Measurements from ENCODE around the gene CPSF2.

The CPSF2 gene

DNA sequence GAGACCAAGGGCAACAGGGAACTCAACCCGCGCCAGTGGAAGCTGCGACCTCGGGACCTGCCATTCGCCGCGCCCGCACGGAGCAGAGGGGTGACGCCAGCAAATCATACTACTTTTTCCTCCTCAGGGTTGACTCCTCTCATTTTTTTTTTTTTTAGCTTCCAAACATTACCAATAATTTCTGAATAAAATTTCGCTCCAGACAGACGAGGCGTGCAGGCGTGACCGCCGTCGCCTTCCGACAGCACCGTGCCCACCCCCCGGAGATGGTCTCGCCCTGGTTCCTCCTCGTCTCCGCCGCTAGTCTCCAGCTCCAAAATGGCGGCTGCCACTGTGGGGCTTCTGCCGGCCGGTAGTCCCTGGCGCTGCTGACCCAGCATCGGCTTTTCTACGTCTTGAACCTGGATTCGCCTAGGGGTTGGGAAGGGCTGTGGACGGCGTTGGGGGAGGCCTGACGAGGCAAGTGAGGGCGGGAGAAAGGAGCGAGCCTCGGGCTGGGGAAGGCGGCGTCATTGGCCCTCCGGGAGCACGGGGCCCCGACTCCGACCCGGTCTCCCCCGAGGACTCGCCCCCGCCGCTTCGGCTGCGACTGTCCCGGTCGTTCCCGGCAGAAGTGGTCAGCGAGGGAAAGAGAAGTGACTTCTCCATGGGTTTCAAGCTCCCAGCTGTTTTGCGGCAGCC, at the start of gene CPSF2, which contains the start of gene NDUFB1:
CPSF2 (plus strand) TSS at position 300 of the 681 bp plus-strand sequence. CDS start 9,016 bp downstream, outside the sequence.
NDUFB1 (minus strand) TSS at position 37 of the 681 bp plus-strand sequence. CDS start 4,069 bp downstream, outside the sequence.
- DNase-seq (ENCODE audit: low read depth, low spot score): peak; percentile 67

DNA sequence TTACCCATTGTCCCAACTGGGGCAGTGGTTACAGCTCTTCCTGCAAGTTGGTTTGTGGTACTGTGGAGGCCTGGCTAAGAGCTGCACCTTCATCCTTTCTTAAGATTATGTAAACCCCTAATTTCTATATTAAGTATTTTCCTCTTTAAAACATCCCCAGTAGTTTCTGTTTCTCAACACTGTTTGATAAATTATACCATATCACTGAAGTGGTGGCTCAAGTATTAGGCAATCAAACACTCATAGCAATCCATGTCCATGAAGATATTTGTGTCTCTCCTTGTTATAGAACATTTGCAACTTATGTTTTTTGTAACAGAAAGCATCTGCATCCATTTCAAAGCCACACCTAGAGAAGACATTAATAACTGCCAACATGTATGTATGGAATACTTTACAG, 47.2 kb upstream of the CPSF2 start:
- DNase-seq (ENCODE audit: low read depth, low spot score): no peak

DNA sequence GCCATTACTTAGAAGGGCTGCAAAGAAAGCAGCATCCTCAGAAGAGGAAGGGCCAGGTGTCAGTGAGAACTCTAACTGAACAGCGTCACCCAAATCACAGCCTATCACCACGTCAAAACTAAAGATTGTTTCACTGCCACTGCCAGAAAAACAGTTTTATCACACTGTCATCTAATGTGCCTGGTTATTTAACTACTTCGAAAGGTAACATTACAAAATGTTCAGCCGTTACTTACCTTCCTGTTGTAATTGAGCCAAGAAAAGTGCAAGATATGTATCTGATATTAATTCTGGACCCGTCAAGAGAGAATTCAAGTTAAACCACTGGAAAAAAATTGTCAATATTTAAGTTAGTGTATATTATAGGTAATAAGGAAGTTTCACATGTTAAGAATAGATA, 33.3 kb upstream of the CPSF2 start:
- DNase-seq (ENCODE audit: low read depth, low spot score): no peak

DNA sequence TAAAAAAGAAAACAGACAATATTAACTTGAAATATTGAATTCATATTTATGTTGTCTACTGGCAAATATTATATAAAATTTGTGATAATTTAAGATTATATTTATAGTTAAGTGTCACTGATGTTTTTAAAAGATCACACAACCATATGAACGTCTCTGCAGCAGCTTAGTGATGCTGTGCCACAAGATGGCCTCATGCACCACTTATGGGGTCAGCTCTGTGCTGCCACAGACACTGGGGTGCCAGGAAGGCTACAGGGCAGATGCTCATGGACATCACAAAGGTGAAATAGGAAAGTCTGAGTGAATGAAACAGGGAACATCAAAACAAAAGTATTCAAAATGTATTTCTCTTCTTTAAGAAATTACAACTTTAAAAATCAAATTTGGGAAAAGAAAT, 28.4 kb upstream of the CPSF2 start:
- no peak for DNase-seq (ENCODE audit: low read depth, low spot score)

DNA sequence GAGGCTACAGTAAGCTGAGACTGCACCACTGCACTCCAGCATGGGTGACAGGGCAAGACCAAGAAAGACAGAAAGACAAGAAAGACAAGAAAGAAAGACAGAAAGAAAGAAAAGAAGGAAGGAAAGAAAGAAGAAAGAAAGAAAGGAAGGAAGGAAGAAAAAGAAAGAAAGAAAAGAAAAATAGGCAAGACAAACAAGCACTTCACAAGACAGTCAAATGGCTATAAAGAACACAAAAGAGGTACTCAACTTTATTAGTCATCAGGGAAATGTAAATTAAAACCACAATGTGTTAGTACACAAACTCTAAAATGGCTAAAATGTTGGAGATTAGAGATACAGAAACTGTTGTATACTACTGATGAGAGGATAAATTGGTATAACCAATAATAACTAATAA, 22.0 kb upstream of the CPSF2 start:
- no peak for DNase-seq (ENCODE audit: low read depth, low spot score)

DNA sequence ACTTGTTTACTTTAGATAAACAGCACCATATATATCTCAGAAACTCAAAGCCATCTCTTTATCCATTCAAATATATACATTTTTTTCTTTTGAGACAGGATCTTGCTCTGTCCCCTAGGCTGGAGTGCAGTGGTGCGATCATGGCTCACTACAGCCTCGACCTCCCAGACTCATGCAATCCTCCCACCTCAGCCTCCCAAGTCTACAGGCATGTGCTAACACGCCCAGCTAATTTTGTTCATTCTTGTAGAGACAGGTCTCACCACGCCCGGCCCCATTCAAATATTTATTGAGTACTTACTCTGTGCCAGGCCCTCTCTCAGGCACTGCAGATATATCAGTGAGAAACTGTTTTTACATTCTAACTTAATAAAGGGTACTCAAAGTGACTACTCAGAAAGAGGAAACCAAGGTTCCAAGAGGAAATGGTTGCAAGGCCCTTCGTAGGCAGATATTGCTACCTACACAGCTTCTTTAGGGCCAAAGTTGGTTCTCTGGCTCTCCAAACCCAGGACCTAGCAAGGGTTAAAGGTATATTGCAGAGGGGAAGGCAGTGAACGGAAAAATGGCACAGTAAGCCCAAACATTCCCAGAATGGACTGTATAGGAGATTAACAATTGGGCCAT, 18.3 kb upstream of the CPSF2 start:
- DNase-seq (ENCODE audit: low read depth, low spot score): no peak

DNA sequence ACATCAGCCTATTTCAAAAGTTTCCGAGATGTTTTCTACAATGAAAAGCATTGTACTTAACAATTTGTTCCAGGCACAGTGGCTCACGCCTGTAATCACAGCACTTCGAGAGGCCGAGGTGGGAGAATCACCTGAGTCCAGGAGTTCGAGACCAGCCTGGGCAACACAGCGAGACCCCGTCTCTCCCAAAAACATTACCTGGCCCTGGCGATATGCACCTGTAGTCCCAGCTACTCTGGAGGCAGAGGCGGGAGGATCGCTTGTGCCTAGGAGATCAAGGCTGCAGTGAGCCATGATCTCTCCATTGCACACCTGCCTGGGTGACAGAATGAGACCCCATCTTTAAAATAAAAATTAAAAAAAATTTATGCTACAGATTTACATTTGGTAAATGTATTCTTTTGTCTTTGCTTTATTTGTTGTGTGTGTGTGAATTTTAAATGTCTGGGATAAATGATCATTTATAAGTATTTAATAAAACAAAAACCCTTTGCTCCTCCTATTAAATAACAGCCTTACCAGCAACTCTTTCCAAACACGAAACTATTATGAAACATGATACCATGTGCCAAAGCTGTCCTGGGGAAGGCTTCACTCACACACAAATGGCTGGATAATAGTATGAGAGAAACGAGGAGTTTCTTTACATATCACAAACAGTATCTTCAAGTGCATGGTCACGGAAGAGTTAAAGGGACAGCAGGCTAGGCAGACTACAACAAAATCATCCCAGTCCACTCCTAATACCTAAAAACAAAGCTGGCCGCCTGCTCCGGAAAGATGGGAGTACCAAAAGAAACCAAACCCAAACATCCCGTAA, 16.5 kb upstream of the CPSF2 start:
- no peak for DNase-seq (ENCODE audit: low read depth, low spot score)

DNA sequence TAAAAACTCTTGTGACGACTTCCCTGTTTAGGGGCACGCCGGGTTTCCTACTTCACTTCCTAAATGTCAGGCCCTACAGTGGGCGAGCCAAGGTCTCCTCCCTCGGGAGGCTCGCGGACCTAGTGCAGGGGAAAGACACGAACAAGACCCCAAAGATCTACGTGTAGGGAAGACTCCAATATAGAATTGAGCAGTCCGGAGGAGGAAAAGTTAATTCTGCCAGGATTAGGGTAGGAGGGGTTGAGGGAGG, 16.0 kb upstream of the CPSF2 start:
- no peak for DNase-seq (ENCODE audit: low read depth, low spot score)

DNA sequence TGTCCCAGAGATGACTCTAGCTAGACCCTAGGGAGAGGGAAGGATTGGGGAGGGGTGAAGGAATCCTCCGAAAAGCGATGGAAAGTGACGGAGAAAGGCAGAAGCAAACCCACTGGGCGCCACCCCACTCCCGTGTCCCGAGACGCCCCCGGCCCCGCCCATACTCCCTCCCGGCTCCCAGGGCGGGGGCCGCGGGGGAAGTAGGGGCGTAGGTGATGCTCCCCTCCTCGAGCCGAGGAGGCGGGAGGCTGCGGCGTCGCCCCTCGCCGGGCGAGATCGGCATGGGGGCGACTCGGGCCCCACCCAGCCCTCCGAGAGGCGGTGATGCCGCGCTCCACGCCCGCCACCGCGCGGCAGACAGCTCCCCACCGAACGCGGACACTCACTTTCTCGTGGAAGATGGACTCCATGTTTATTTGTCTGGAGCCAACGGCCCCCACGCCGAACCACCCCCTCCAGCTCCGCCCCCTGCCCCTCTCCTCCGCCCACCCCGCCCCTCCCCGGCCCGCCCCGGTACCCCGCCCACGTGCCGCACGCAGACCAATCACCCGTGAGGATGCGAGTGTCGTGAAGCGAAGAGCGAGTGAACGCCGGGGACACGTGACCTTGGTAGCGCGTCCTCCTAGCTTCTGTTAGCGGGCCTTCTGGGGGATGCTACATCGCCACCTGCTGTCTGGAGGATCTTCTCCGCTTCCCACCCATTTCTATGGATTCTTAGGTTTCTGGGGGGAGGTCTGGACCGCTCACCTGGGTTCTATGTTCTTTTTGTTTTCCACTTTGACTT, 15.4 kb upstream of the CPSF2 start, which contains the start of gene ATXN3:
ATXN3 (minus strand) TSS at position 440 of the 784 bp plus-strand sequence; CDS start at position 410, 30 bp downstream.
- DNase-seq (ENCODE audit: low read depth, low spot score): peak; percentile 92

DNA sequence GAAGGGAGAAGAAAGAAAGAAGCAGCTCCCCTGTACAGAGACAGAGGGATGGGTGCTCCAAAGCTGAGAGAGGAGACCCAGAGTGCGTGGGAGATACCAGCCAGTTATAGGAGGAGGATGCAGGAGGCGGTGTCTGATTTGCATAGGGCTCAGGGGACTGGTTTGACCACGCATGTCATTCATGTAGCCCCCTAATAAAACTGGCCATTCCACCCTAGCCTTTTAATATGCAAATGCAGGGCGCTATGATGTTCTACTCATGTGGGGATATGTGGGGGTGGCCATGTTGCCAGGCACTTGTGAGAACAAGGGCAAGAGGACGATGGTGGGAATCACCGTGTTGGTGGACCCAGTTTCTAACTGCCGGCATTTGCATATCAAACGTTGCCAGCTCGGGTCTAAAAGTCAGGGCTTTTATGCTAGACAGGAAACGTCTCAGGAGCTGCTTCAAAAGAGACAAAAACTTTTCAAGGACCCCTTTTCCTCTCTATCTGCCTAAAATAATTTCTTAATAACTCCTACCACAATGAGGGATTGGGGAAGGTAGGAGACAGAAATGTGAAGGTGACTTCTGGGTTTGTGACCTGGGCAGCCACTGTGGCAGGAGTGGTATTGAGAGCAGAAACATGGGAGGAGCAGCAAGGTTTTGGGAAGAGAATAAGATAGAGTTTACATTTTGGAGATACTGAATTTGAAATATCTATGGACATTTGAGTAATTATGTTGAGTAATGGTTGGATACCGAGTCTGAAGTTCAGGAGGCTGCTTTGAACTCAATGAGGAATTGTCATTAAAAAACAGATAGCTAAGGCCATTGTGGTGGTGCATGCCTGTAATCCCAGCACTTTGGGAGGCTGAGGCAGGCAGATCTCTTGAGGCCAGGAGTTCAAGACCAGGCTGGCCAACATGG, 13.2 kb upstream of the CPSF2 start:
- no peak for DNase-seq (ENCODE audit: low read depth, low spot score)

DNA sequence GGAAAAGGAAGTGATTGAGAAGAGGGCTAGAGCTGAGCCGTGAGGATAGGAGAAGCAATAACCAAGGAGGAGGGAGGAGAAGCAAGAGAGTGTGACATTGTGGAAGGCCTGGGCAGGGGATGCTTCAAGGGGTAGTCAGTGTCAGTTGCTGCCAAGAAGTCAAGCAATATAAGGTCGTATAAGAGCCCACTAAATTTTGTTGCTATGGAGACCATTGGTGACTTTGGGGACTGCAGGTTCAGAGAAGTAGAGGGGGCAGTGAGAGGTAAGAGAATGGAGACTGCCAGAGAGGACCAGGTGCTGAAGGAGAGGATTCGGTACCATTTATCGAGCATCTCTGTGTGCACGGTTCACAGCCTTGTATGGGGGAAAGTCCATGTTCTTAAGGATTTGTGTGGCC, 12.3 kb upstream of the CPSF2 start:
- DNase-seq (ENCODE audit: low read depth, low spot score): no peak

DNA sequence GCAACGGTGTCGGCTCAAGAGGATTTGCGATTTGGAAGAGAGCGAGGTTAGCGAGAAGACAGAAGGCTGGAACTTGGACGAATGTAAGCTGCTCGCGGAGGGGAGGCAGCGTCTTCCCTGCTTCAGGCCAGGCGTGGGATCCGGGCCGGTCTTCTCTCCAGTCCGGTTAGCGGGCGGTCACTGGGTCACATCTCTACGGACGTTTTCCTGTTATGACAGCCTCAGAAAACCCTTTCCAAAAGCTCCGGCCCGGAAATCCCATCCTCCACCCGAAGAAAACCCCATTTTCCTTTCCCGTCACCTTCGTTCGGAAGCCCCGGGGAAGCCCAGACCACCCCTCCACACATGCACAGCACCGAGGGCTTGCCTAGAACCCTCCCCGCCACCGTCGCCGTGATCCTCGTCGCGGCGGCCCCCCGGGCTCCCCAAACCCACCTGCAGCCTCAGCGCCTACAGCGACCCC, 531 bp upstream of the CPSF2 start:
- no peak for DNase-seq (ENCODE audit: low read depth, low spot score)

DNA sequence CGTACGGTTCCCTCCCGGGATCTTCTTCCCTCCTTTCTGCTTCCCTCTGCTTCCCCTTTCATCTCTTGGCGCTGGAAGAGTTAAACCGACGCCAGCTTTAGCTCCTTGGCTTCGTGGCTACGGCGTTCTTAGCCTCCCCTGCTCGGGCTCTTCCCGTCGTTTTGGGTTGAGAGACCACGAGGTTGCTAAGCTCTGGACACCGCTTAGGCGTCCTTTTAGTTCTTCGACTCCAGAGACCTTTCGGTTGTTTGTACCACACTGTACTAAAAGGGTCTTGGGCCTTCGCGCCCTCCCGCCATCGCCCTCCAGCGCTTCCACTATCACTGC, 545 bp downstream of the CPSF2 start:
- no peak for DNase-seq (ENCODE audit: low read depth, low spot score)

DNA sequence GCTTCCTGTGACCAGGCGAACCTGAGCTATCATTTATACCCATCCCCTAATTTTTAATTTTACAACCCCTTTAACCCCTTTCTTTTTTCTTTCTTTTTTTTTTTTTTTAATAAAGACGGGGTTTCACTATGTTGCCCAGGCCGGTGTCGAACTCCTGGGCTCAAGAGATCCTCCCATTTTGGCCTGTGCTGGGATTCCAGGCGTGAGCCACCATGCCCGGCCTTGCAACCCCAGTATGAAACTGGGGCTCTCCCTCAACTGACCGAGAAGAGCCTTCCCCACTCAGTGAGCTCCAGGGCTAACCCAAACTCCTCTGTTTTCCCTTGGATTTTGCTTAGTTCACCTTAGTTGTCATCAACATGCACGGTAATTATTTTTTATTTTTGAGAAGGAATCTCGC, 992 bp downstream of the CPSF2 start:
- DNase-seq (ENCODE audit: low read depth, low spot score): no peak

DNA sequence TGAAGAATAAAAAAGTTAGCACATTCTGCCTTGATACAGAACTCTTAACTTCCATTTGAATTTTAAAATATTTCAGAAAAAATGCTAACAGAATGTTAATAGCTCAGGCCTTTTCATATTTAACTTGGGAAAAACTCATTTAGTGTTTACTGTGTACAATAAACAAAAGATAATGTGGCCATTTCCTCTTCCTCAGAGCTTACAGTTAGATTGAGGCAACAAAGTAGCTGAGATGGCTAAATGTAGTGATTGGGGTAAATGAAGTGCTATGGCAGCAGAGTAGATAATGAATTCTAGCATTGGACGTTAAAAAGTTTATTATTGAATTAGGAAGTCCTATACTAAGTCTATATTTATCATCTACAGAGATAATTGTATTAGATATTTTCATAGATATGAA, 12.7 kb downstream of the CPSF2 start:
- DNase-seq (ENCODE audit: low read depth, low spot score): no peak

DNA sequence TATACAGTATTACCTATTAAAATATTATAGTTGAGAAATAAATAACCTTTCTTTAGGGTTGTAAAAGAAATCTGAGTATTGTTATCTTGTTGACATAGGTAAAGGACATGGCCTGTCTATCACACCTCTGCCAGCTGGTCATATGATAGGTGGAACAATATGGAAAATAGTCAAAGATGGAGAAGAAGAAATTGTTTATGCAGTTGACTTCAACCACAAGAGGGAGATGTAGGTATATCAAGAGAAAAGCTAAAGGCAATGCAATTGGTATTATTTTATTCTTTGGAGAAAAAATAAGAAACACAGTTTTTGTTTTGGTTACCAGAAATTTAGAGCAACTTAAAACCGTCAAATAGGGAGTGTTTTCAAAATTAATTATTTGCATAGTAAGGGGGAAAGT, 13.5 kb downstream of the CPSF2 start:
- DNase-seq (ENCODE audit: low read depth, low spot score): no peak

DNA sequence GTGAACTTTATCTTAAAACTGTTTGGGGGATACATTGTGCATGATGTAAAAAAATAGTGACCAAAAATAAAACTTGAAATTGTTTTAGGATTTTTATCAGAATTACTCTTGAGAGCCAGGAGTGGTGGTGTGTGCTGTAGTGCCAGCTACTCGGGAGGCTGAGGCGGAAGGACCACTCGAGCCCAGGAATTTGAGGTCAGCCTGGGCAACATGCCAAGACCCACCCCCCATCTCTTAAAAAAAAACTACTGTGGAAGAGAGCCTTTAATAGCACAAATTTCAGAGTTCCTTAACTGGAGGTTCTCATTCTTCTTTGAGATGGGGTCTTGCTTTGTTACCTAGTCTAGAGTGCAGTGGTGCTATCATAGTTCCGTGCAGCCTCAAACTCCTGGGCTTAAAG, 21.5 kb downstream of the CPSF2 start:
- no peak for DNase-seq (ENCODE audit: low read depth, low spot score)

DNA sequence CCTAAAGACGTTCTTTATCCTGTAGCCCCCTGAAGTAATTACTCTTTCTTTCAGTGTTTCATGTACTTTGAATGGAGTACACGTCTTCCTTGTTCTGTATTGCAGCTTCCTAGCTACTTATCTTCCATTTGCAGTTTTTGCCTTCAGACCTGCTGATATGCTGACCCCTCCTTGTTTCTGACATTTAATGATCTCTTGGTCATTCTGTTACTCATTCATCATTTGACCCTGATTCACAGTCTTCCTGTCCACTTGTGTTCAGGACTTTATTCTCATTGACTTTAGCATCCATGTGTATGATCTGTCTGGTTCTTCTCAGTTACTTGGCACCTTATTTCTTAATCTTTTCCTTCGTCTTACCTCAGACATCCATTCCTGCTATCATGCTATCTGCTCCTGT, 22.2 kb downstream of the CPSF2 start:
- no peak for DNase-seq (ENCODE audit: low read depth, low spot score)

DNA sequence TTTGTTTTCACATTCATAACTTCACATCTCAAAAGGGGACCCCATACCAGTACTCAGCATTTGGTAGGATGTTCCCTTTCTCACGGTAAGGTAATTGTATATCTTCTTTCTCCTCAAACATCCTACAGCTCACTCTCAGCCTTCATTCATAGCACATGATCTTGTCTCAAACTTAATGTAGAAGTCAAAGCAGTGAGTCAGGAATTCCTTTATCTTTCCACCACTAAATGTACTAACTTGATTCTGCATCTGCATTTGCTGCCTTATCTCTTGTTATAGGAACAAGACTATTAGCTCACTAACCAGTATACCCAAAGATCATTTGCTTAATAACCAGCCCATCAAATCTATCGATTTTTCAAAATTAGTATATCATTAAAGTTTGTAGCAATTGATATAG, 22.9 kb downstream of the CPSF2 start:
- DNase-seq (ENCODE audit: low read depth, low spot score): no peak

DNA sequence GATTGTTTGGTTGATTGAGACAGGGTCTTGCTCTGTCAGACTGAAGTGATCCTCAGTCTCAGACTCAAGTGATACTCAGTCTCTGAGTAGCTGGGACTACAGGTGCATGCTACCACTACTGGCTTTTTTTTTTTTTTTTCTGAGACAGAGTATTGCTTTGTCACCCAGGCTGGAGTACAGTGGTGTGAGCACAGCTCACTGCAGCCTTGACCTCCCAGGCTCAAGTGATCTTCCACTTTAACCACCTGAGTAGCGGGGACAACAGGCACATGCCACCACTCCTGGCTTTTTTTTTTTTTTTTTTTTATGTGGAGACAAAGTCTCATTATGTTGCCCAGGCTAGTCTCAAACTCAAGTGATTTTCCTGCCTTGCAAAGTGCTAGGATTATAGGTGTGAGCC, 31.8 kb downstream of the CPSF2 start:
- no peak for DNase-seq (ENCODE audit: low read depth, low spot score)

All from activated CD4-positive, CD25-positive, alpha-beta regulatory T cell treated with anti-CD3 and anti-CD28 coated beads, Interleukin-2, amount 50 U/mL, for 16 hours (primary cell).